Gastrocnemius medialis (tissue), 4 donors: ENCODE data around the gene SYTL2.

ENCODE experiments used
- POLR2A ChIP-seq, 2 donors: fragments of 450-650 bp; IDR thresholded peaks; one replicate each; pipeline ENCODE4 v1.6.1; 2017; ENCODE audit warnings: antibody characterized with exemption in 2 of 2, mild to moderate bottlenecking in 2 of 2, moderate library complexity in 2 of 2
- TF ChIP-seq, protein P1 (sequence below), 5 experiments: fragments of 450-650 bp in 3 of 5; fragments of 200-600 bp in 2 of 5; sonication (generic) in 2 of 5; IDR thresholded peaks in 4 of 5; conservative IDR thresholded peaks in 1 of 5; 1 replicate in 4 of 5; 2 replicates in 1 of 5; pipeline ENCODE4 v1.5.1; 2016 to 2019; ENCODE audit warnings: antibody characterized with exemption in 5 of 5, mild to moderate bottlenecking in 3 of 5, moderate library complexity in 3 of 5

DNA sequence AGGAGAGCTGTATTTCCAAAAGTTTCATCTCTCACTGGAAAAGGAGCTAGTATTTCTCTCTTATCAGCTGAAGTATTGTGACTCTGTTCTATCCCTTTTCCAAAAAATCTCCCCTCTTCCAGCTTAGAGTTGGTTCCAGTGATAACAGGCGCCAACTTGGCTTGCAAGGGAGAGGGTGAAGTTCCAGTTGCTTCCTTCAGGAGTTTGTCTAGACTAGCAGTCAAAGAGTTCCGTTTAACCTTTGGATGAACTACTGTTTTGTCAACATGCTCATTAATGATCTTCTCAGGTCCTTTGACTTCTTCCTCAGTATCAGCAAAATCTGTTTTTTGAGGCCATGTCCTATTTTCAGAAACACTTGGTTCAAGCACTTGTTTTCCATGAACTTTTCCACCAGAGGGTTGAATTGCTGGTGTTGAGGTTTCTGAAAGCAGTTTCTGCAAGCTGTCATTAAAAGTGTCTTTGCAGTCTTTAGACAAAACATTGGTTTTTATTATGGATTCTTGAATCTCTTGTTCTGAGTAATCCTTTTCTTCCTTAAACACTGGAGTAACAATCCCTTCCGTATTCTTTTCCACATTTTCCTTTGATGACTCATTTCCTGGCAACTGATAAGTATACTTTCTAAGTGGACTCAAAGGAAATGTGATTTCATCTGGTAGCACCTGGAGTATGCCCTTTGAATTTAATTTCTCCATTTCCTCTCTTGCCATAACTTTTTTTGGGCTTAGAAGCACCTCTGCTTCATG, 85.3 kb downstream of the SYTL2 start:
- TF ChIP-seq, protein P1, sequence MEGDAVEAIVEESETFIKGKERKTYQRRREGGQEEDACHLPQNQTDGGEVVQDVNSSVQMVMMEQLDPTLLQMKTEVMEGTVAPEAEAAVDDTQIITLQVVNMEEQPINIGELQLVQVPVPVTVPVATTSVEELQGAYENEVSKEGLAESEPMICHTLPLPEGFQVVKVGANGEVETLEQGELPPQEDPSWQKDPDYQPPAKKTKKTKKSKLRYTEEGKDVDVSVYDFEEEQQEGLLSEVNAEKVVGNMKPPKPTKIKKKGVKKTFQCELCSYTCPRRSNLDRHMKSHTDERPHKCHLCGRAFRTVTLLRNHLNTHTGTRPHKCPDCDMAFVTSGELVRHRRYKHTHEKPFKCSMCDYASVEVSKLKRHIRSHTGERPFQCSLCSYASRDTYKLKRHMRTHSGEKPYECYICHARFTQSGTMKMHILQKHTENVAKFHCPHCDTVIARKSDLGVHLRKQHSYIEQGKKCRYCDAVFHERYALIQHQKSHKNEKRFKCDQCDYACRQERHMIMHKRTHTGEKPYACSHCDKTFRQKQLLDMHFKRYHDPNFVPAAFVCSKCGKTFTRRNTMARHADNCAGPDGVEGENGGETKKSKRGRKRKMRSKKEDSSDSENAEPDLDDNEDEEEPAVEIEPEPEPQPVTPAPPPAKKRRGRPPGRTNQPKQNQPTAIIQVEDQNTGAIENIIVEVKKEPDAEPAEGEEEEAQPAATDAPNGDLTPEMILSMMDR (IDR thresholded peaks at IDR 0.05 in 4 of 5, conservative IDR thresholded peaks at IDR 0.05 in 1 of 5), result no peak
- TF ChIP-seq POLR2A (IDR thresholded peaks at IDR 0.05), result no peak
